GM19395 (cell line): Measurements from ENCODE around the gene PPP1R3C.

ENCODE experiments used
- ATAC-seq: cut with Tn5 transposase; IDR thresholded peaks from one replicate; pipeline ENCODE4 v1.9.1; 2021; ENCODE audit warnings: mild to moderate bottlenecking, moderate library complexity; ENCODE audit not compliant: unreplicated experiment

PPP1R3C gene

DNA sequence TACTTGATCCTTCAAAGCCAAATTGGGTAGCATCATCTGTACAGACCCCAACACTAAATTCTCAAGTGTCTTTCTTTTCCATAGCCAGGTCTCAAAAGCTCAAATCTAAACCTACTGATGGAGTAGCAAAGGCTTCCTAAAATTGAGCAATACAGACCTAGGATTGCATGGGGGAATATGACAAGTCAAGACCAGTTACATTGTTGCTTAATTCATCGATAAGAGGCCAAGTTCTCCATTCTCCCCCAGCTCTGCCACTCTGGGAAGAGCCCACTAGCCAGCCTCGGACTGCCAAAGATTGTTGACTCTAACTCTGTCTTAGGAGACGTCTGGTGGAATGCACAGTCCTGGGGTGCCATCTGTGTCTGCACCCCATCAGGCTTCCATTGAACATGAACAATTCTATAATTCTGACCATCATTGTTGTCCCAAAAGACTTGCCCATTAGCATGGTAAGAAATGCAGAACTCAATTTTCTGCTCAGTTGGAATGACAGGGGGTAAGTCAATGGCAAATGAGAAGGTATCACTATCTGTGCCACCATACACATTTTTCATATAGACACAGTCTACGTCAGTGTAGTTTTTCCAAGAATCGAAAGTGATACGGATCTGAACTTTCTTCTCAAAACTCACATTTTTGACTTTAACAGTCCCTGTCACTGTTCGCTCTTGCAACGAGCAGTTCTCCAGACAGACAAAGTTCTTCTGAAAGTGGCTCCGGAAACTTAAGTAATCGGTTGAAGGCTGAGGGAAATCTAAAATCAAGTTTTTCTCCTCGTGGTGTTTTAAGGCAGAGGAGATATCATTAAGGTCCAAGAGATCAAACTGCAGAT, 2.9 kb downstream of the PPP1R3C start:
- ATAC-seq = no peak

GRCh38 chr10:91628383-91628782, 4.5 kb downstream of the PPP1R3C start:
- no peak for ATAC-seq

GRCh38 chr10:91627344-91628102, 5.3 kb downstream of the PPP1R3C start:
- ATAC-seq = no peak

DNA sequence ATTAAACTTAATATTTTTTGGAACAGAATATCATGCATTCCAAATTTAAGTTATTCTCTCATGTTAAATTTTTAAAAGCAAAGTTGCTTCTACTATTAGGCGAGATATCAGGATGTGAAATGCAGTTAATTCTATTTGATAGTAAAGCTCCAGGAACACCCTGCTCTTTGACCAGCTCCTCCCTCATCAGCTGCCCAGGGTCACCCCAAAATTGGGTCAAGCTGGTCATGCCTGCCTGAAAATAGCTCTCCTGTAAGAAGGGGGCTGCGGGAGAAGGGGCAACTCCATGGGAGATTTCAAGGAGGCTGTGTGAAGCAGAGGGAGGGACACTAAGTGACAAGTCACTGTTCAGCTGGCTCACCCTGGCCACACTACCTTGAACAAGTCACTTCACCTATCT, 5.9 kb downstream of the PPP1R3C start:
- ATAC-seq = no peak

DNA sequence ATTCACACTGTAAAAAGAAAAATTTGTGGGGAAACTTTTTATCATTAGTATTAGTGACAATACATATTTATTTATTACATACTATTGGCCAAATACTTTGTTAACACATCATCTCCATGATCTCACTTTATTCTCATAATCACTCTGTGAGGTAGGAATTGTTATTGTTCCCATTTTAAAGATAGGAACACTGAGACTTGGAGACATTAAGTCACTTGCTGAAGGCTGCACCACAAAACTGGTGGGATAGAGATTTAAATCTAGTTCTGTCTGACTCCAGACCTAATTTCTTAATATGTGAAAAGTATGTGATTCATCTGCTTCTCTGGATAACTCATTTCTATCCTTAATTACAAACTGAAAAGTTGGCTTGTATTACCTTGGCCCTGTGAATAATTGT, 8.2 kb downstream of the PPP1R3C start:
- ATAC-seq = no peak

DNA sequence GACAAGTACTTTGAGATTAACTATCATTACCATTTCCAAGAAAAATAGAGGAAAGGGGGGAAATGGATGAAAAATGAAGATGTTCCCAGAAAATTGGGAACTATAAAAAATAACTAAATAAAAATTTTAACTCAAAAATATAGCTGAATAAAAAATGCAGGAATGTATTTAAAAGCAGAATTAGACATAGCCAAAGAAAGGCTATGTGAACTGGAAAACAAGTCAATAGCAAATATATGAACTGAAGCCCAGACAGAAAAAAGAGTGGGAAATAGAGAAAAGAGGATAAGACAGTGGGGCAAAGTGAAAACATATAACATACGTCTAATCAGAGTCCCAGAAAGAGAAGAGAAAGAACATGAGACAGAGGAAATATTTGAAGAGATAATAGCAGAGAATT, 10.3 kb downstream of the PPP1R3C start:
- ATAC-seq = no peak

- no peak for ATAC-seq
Observed at GRCh38 chr10:91621483-91622113, 11.3 kb downstream of the PPP1R3C start.

GRCh38 chr10:91617072-91617609, 15.7 kb downstream of the PPP1R3C start:
- no peak for ATAC-seq

DNA sequence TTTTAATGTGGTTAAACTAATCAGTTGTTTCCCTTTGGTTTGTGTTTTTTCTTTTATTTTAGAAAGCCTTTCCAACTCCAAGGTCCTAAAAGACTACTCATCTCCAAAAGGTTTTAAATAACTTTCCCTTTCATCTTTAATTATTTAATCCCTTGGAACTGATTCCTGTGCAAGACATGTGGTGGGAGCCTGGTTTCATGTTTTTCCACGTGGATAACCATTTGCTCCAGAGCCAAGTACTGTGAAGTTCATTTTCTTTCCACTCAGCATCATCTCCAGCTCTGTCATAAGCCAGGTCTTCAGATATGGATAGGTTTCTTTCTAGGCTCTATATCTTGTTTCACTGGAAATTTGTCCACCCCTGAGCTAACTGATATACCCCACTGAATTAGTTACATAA, 16.7 kb downstream of the PPP1R3C start:
- ATAC-seq = no peak

GRCh38 chr10:91614225-91614624, 18.6 kb downstream of the PPP1R3C start:
- ATAC-seq = no peak

DNA sequence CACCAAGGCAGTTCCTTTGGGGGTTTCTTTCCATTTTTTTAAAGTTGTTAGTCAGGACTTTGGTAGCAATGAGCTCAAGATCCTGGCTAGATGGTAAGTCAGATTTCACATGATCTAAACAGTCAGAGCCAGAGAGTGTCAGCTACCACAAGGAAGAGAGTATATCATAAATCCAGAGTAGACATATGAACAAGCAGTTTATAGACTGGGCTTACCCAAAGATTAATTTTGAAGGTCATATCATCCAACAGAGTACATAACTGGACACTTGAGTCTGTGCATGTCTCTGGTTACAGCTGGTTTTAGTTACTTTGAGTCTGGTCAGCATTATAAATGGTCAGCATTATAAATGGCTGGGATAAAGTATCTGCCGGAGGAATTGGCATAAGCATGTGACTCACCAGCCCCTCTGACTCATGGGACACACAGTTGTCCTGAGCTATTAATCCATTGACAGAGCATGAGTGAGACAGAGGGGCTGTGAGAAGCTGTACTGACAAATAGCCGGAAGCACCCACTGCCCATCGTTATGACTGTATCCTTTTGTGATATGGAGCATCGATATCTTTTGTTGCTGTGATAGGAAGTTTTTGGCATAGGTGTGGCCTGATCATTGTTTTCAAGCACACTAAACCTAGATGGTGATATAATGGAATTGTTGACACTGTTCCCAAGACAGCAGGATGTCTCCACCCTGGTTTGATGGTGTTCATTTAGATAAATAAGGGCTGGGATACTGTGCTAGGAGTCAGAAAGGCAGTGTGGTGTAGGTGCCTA, 19.3 kb downstream of the PPP1R3C start:
- ATAC-seq = no peak

- no peak for ATAC-seq
Observed at GRCh38 chr10:91610919-91611318, 22.0 kb downstream of the PPP1R3C start.

GRCh38 chr10:91610444-91610843, 22.4 kb downstream of the PPP1R3C start:
- ATAC-seq = no peak

DNA sequence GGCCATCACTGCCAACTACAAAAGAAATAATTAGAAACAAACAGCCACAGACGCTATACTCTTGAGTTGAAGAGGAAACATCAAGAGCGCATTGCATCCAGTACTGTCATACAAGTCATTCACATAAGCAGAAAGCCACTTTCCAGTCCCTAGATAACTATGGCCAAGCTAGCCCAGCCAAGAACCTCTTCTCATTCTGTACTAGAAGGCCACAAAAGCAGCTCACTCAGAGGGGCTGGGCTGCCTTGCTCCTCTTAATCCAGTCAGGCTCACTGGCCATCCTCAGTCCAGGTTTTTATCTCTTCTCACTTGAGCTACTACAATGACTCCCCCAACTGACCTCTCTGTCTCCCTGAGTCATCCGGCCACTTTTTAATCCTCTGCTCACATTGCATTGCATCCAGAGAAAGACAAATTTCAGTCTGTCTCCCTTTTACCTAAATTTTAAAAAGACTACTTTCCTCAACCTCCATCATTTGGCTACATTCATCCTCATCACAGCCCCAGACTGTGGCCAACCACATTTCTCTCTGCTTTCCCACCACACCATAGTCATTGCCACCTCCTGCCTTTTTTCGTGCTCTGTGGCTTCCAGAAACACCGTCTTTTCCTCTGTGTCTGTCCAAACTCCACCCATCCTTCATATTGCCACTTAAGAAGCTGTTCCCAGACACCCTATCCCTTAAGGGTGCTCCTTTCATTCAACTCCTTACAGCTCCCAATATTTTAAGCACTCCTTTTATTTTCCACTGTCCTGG, 25.0 kb downstream of the PPP1R3C start:
- ATAC-seq = no peak

DNA sequence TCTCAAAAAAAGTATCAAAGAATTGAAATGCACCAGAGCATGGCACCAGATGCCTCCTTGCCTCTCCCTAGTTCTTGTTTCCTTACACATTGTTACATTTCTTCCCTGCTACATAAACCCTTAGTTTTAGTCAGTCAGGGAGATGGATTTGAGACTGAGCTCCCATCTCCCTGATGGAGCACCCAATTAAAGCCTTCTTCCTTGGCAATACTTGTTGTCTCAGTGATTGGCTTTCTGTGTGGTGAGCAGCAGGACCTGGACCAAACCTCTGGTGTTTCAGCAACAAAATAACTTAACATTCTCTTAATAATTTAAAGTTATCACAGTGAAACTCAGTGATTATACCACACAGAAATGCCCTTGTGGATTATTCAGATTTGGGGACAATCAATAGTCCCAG, 26.9 kb downstream of the PPP1R3C start:
- no peak for ATAC-seq

- no peak for ATAC-seq
Observed at GRCh38 chr10:91604553-91605534, 28.0 kb downstream of the PPP1R3C start.

DNA sequence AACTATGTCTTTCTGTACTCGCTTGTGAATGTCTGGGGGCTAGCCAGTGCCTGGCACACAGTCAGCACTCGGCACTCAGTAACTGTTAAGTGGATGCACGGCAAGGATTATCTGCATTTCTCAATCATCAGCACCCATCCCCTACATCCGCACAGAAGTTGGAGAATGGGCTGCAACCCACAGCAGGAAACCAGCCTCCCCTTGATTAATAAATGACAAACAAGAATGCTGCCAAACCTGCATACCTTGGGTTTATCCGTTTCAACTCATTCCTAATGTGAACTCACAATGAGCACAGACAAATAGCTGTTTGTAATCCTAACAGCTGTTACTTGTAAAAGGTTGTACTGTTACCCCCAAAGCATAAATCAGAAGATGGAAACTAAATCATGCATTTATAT, 28.9 kb downstream of the PPP1R3C start:
- no peak for ATAC-seq

GRCh38 chr10:91602868-91603568, 29.9 kb downstream of the PPP1R3C start:
- no peak for ATAC-seq
